Measurements from ENCODE around the gene ADK.

Gene ADK

DNA sequence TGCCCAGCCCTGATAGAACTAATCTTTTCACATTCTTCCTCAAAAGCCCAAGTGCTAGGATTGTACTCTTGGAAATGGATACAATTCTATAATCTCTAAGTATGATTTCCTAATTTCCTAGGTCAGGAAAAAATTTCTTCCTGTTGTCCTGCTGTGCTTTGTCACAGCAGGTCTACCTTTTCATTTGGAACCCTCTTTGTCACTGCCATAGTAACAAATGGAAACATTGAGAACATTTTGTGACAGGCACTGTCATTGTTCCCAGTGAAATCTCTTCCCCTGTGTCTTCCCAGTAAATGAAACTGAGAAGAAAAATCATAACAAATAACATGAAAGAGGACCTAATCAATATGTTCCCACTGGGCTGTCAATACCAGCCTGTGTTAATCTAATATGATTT, 524.5 kb downstream of the ADK start:
- Histone ChIP-seq H3K36me3 (ENCODE audit: insufficient read depth, low read length) (peaks cover 22% of the 10 kb centered on the region; the same call in 1 of the 2 replicates), H3F3A (ENCODE audit: low read depth) (no peaks in the 10 kb centered on the region), H2AFZ (ENCODE audit: low read length) (no peak overlapping the region), H3K79me2 (ENCODE audit: insufficient read depth, low read length) (no peaks in the 10 kb centered on the region), H3K9me2 (replicated peaks; ENCODE audit: low read depth, low read length) (no peaks in the 10 kb centered on the region), H3K27me3 (ENCODE audit: insufficient read depth, low read length, poor library complexity, severe bottlenecking) (no peaks in the 10 kb centered on the region), H3K4me1 (ENCODE audit: insufficient read depth, low read length, poor library complexity, severe bottlenecking) (no peaks in the 10 kb centered on the region), H3K4me2 (ENCODE audit: low read depth, low read length, poor library complexity, severe bottlenecking) (no peak overlapping the region), H4K20me1 (ENCODE audit: insufficient read depth, low read length, poor library complexity, severe bottlenecking) (no peaks in the 10 kb centered on the region), H3K4me3 (ENCODE audit: low read length, poor library complexity, severe bottlenecking) (no peak overlapping the region), H3K9me3 (ENCODE audit: insufficient read depth, low read depth, low read length) (peaks cover 13% of the 10 kb centered on the region; the same call in 1 of the 2 replicates), H3K9ac (ENCODE audit: low read depth, low read length, poor library complexity, severe bottlenecking) (no peak overlapping the region)
- no peak for TF ChIP-seq EZH2phosphoT487 (IDR thresholded peaks at IDR 0.05; ENCODE audit: borderline replicate concordance)
- TF ChIP-seq, protein P1, sequence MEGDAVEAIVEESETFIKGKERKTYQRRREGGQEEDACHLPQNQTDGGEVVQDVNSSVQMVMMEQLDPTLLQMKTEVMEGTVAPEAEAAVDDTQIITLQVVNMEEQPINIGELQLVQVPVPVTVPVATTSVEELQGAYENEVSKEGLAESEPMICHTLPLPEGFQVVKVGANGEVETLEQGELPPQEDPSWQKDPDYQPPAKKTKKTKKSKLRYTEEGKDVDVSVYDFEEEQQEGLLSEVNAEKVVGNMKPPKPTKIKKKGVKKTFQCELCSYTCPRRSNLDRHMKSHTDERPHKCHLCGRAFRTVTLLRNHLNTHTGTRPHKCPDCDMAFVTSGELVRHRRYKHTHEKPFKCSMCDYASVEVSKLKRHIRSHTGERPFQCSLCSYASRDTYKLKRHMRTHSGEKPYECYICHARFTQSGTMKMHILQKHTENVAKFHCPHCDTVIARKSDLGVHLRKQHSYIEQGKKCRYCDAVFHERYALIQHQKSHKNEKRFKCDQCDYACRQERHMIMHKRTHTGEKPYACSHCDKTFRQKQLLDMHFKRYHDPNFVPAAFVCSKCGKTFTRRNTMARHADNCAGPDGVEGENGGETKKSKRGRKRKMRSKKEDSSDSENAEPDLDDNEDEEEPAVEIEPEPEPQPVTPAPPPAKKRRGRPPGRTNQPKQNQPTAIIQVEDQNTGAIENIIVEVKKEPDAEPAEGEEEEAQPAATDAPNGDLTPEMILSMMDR (conservative IDR thresholded peaks at IDR 0.05; ENCODE audit: low read length), result no peak

DNA sequence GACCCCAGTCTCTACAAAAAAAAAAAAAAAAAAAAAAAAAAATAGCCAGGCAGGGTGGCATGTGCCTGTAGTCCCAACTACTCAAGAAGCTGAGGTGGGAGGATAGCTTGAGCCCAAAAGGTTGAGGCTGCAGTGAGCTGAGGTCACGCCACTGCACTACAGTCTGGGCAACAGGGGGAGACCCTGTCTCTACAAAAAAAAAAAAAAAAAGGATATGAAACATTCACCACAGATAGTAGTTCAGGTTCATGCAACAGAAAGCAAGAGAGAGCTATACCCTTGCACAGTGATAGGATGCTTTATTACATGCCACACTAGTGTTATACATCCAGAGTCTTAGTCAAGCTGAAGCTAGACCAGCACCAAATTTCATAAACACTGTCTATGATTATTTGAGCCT, 526.9 kb downstream of the ADK start:
- H3K79me2 ChIP-seq (ENCODE audit: insufficient read depth, low read length), result no peaks in the 10 kb centered on the region
- H3K36me3 ChIP-seq (ENCODE audit: insufficient read depth, low read length), result peaks cover 14% of the 10 kb centered on the region; the same call in 1 of the 2 replicates
- no peak overlapping the region for H2AFZ ChIP-seq (ENCODE audit: low read length)
- H3K9ac ChIP-seq (ENCODE audit: low read depth, low read length, poor library complexity, severe bottlenecking), result no peak overlapping the region
- no peaks in the 10 kb centered on the region for H3K27me3 ChIP-seq (ENCODE audit: insufficient read depth, low read length, poor library complexity, severe bottlenecking)
- H3K9me2 ChIP-seq (replicated peaks; ENCODE audit: low read depth, low read length), result no peaks in the 10 kb centered on the region
- H4K20me1 ChIP-seq (ENCODE audit: insufficient read depth, low read length, poor library complexity, severe bottlenecking), result no peaks in the 10 kb centered on the region
- H3K4me2 ChIP-seq (ENCODE audit: low read depth, low read length, poor library complexity, severe bottlenecking), result no peak overlapping the region
- H3K9me3 ChIP-seq (ENCODE audit: insufficient read depth, low read depth, low read length), result peaks cover 13% of the 10 kb centered on the region; the same call in 1 of the 2 replicates
- no peaks in the 10 kb centered on the region for H3F3A ChIP-seq (ENCODE audit: low read depth)
- TF ChIP-seq EZH2phosphoT487 (IDR thresholded peaks at IDR 0.05; ENCODE audit: borderline replicate concordance), result no peak
- TF ChIP-seq, protein P1 (conservative IDR thresholded peaks at IDR 0.05; ENCODE audit: low read length), result no peak
- no peak overlapping the region for H3K4me3 ChIP-seq (ENCODE audit: low read length, poor library complexity, severe bottlenecking)
- peaks cover 6% of the 10 kb centered on the region for H3K4me1 ChIP-seq (ENCODE audit: insufficient read depth, low read length, poor library complexity, severe bottlenecking)

DNA sequence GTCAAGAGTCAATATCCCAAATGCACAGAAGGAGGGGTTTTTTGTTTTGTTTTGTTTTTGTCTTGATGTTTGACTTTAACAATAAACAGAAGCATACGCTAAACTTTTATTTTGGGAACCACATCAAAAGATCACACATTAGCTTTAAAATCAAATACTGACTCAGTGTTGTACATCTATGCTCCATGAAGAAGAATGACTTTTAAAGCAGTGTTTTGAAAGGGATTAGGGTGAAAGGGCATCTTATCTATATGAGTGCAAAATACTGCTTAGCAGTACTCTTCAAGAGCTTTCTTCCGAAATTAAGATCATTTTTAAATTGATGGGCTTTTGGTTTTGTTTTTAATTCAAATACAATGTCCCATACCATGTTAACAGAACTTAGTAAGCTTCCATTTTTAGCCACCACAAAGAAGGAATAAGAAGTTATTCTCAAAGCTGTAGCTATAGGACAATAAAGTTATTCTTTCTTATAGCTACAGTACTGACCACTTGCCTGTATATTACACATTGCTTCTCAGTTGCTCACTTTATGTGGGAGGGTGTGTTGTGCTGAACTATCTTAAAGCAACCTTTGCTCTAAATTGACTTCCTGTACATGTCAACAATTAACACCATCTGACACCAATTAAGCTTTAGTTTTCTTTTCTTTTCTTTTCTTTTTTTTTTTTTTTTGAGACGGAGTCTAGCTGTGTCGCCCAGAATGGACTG, 531.1 kb downstream of the ADK start:
- H3K4me3 ChIP-seq (ENCODE audit: low read length, poor library complexity, severe bottlenecking), result no peak overlapping the region
- H3F3A ChIP-seq (ENCODE audit: low read depth), result no peaks in the 10 kb centered on the region
- no peaks in the 10 kb centered on the region for H3K36me3 ChIP-seq (ENCODE audit: insufficient read depth, low read length)
- TF ChIP-seq EZH2phosphoT487 (IDR thresholded peaks at IDR 0.05; ENCODE audit: borderline replicate concordance), result no peak
- TF ChIP-seq, protein P1 (conservative IDR thresholded peaks at IDR 0.05; ENCODE audit: low read length), result no peak
- H3K27me3 ChIP-seq (ENCODE audit: insufficient read depth, low read length, poor library complexity, severe bottlenecking), result no peaks in the 10 kb centered on the region
- no peaks in the 10 kb centered on the region for H3K9me2 ChIP-seq (replicated peaks; ENCODE audit: low read depth, low read length)
- H3K79me2 ChIP-seq (ENCODE audit: insufficient read depth, low read length), result no peaks in the 10 kb centered on the region
- H3K4me1 ChIP-seq (ENCODE audit: insufficient read depth, low read length, poor library complexity, severe bottlenecking), result peaks cover 6% of the 10 kb centered on the region
- no peak overlapping the region for H3K9ac ChIP-seq (ENCODE audit: low read depth, low read length, poor library complexity, severe bottlenecking)
- H3K9me3 ChIP-seq (ENCODE audit: insufficient read depth, low read depth, low read length), result no peaks in the 10 kb centered on the region
- no peak overlapping the region for H2AFZ ChIP-seq (ENCODE audit: low read length)
- no peak overlapping the region for H3K4me2 ChIP-seq (ENCODE audit: low read depth, low read length, poor library complexity, severe bottlenecking)
- no peaks in the 10 kb centered on the region for H4K20me1 ChIP-seq (ENCODE audit: insufficient read depth, low read length, poor library complexity, severe bottlenecking)

Measured in Loucy (cell line).